Muscle of leg (tissue), 11 donors: ENCODE measurements around the gene SDCBP2. TPM values are rescaled to one million over a fixed set of nuclear protein-coding genes. Genes with fewer than 3 reads are reported as not detected.
"Not testable (repeated sequence)": the region's sequence is repeated elsewhere in the genome, so short reads cannot be mapped to it uniquely, and the experiment has no call there.

ENCODE experiments used
- DNase-seq: peaks from one replicate; pipeline ENCODE4 v3.0.0; 2013
- H3K27ac ChIP-seq: one replicate; pipeline ENCODE4 v1.5.1; 2013; ENCODE audit warnings: mild to moderate bottlenecking, low read length, control low read depth
- H3K27me3 ChIP-seq: one replicate; pipeline ENCODE4 v1.6.1; 2013; ENCODE audit warnings: low read length; ENCODE audit not compliant: control insufficient read depth, insufficient read depth
- H3K36me3 ChIP-seq: one replicate; pipeline ENCODE4 v1.6.1; 2013; ENCODE audit warnings: low read length; ENCODE audit not compliant: control insufficient read depth, insufficient read depth
- H3K4me1 ChIP-seq: one replicate; pipeline ENCODE4 v1.6.1; 2013; ENCODE audit warnings: low read length; ENCODE audit not compliant: control insufficient read depth, insufficient read depth
- H3K4me3 ChIP-seq: one replicate; pipeline ENCODE4 v1.5.1; 2013; ENCODE audit warnings: low read length, control low read depth
- H3K9me3 ChIP-seq: replicated peaks from 2 replicates; pipeline ENCODE4 v1.6.1; 2013; ENCODE audit warnings: low read depth, low read length; ENCODE audit not compliant: control insufficient read depth
- WGBS: methylation state at CpG from one replicate; pipeline ENCODE4 v1.1.5; 2013; ENCODE audit warnings: missing lambda C conversion rate; ENCODE audit not compliant: insufficient coverage; 5-methylcytosine and 5-hydroxymethylcytosine counted together
- polyA plus RNA-seq, 8 donors: library from polyadenylated mRNA; unstranded; fragments of 120-200 nt; gene quantifications; one replicate each; pipeline versions ENCODE4 v1.2.1 to v1.2.3, GENCODE V29; 2013; ENCODE audit warnings: inconsistent platforms in 1 of 8, low replicate concordance in 1 of 8; ENCODE audit not compliant: insufficient read length in 8 of 8, insufficient read depth in 1 of 8
- total RNA-seq: library from RNA; stranded (reverse); fragments of 120-200 nt; gene quantifications from one replicate; pipeline ENCODE4 v1.2.4, GENCODE V29; 2013

The SDCBP2 gene
- total and polyA plus RNA-seq, 9 donors: 1.5 to 6.2 (median 1.8) TPM

DNA sequence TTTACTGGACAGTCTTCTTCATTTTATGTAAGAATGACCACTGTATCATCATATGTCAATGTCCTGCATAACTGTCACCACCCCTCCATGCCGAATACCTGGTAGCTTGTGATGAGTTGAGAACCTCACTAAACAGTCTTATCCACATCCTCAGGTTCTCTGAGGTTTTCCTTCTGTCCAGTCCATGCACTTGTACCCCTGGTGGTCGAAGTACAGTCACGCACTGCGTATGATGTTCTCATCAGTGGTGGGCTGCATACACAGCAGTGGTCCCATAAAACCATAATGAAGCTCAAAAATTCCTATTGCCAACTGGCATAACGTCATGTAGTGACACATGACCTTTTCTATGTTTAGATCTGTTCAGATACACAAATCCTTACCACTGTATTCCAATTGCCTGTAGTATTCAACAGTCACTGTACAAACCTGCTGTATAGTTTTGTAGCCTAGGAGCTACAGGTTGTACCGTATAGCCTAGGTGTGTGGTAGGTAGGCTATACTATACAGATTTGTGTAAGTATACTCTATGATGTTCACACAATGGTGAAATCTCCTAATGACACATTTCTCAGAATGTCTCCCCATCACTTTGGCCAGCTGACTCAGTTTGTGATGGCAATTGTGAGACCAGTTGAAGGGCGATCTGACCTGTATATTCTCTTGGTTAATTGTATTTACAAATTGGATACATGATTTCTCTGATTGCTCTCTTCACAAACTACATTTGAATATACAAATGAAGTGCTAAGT, 31.3 kb upstream of the SDCBP2 start:
- peaks cover 32% of the 10 kb centered on the region for H3K36me3 ChIP-seq
- no peaks in the 10 kb centered on the region for H3K4me1 ChIP-seq
- no peak overlapping the region for H3K4me3 ChIP-seq
- no peaks in the 10 kb centered on the region for H3K9me3 ChIP-seq
- H3K27me3 ChIP-seq: no peaks in the 10 kb centered on the region
- WGBS: 79% methylated on average over 3 of the region's 7 CpGs
- no peak overlapping the region for H3K27ac ChIP-seq
- DNase-seq: no peak

DNA sequence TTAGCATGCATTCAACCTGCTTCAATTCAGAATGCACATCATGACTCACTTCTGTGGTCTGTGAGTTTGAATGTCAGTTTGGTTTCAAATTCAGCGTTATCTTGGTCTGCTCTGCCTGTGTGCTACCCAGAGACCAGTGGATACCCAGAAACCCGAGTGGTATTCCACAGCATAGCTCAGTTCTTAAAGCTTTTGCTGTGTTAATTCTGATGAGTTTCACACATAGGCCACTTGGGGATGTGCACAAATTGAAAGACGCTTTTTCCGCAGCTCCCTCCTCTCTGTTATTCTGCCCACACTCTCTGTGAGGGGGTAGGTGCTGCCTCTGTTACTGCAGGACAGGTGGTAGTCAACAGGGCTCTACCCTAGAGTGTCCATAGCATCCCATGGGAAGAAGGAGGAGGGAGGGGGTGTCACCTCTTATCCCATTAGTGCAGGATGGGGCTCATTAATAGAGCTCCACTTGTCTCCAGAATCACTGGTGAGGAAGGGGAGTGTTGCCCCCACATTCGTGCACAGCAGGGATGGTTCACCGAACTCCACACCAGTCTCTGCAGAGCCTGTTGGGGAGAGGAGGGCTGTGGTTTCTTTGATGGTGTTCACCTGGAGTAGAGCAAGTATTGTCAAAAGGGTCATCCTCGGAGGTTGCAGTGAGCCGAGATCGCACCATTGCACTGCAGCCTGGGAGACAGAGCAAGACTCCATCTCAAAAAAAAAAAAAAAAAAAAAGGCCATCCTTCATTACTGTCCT, 29.2 kb upstream of the SDCBP2 start:
- no peak overlapping the region for H3K4me3 ChIP-seq
- peaks cover 46% of the 10 kb centered on the region for H3K36me3 ChIP-seq
- peaks cover 5% of the 10 kb centered on the region for H3K9me3 ChIP-seq
- WGBS: 88% methylated on average over 4 of the region's 9 CpGs
- H3K27ac ChIP-seq: no peak overlapping the region
- DNase-seq: no peak
- no peaks in the 10 kb centered on the region for H3K27me3 ChIP-seq
- no peaks in the 10 kb centered on the region for H3K4me1 ChIP-seq

DNA sequence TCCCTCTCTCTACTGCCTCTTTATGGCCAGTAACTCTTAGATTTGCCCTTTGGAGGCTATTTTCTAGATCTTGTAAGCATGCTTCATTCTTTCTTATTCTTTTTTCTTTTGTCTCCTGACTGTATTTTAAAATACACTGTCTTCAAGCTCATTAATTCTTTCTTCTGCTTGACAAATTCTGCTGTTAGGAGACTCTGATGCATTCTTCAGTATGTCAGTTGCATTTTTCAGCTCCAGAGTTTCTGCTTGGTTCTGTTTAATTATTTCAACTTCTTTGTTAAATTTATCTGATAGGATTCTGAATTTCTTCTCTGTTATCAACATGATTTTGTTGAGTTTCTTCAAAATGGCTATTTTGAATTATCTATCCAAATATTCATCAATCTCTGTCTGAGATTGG, 25.0 kb upstream of the SDCBP2 start:
- no peak overlapping the region for H3K4me3 ChIP-seq
- H3K9me3 ChIP-seq: peaks cover 10% of the 10 kb centered on the region
- H3K36me3 ChIP-seq: peaks cover 28% of the 10 kb centered on the region
- no peaks in the 10 kb centered on the region for H3K27me3 ChIP-seq
- no peak for DNase-seq
- no peak overlapping the region for H3K27ac ChIP-seq
- H3K4me1 ChIP-seq: no peaks in the 10 kb centered on the region

DNA sequence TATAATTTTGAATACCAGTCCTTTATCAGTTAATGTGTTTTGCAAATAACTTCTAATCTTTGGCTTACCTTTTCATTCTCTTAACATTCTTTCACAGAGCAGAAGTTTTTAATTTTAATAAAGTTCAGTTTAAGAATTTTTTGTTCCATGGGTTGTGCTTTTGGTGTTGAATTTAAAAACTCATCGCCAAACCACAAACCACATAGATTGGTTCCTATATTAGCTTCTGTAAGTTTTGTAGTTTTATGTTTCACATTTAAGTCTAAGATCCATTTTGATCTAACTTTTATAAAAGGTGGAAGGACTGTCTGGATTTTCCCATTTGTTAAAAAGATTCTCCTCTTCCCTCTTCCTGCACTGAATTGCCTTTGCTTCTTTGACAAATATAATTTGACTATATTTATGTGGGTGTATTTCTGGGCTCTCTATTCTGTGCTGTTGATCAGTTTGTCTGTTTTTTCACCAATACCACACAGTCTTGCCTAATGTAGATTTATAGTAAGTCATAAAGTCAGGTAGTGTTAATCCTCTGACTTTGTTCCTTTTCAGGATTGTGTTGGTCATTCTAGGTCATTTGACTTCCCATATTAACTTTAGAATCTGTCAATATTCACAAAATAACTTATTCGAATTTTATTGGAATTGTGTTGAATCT, 17.5 kb upstream of the SDCBP2 start:
- peaks cover 7% of the 10 kb centered on the region for H3K9me3 ChIP-seq
- DNase-seq: no peak
- H3K27ac ChIP-seq: no peak overlapping the region
- H3K4me3 ChIP-seq: no peak overlapping the region
- no peaks in the 10 kb centered on the region for H3K27me3 ChIP-seq
- no CpG with 5 or more reads among the region's 2 CpGs for WGBS
- no peaks in the 10 kb centered on the region for H3K36me3 ChIP-seq
- H3K4me1 ChIP-seq: peaks cover 5% of the 10 kb centered on the region

DNA sequence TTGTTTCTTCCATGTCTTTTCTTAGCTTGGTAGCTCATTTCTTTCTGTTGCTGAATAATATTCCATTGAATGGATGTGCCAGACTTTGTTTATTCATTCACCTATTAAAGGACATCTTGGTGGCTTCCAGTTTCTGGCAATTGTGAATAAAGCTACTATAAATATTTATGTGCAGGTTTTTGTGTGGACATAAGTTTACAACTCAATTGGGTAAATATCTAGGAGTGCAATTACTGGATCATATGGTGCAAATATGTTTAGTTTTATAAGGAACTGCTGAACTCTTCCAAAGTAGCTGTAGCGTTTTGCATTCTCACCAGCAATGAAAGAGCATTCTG, 16.8 kb upstream of the SDCBP2 start:
- Histone ChIP-seq H3K4me3 (no peak overlapping the region), H3K4me1 (peaks cover 5% of the 10 kb centered on the region), H3K9me3 (peaks cover 7% of the 10 kb centered on the region), H3K27me3 (no peaks in the 10 kb centered on the region), H3K27ac (no peak overlapping the region), H3K36me3 (no peaks in the 10 kb centered on the region)
- no peak for DNase-seq
- no CpG with 5 or more reads among the region's 1 CpG for WGBS

DNA sequence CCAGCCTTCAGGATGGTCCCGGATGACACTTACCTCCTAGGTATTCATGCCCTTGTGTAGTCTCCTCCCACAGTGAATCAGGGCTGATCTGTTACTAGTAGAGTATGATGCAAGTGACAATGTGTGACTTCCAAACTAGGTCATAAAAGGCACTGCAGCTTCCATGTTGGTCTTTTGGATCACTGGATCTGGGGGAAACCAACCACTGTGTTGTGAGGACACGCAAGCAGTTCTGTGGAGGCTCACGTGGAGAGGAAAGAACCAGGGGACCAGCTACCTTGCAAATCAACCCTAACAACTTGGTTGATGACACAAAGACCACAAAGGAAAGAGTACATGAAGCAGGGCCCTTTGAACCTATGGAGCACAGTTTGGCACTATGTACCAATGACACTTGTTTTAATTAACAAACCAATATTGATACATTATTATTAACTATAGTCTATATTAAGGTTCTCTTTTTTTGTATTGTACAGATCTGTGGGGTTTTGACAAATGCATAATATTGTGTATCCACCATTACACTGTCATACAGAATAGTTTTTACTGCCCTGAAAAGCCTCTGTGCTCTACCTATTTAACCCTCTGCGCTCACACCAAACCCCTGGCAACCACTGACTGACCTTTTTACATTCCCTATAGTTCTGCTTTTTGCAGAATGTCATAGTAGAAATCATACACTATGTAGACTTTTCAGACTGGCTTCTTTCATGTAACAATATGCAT, 16.3 kb upstream of the SDCBP2 start:
- Histone ChIP-seq H3K4me3 (no peak overlapping the region), H3K27ac (no peak overlapping the region), H3K27me3 (no peaks in the 10 kb centered on the region), H3K9me3 (peaks cover 7% of the 10 kb centered on the region), H3K36me3 (no peaks in the 10 kb centered on the region), H3K4me1 (peaks cover 5% of the 10 kb centered on the region)
- 100% methylated on average over 1 of the region's 4 CpGs for WGBS
- DNase-seq: no peak

DNA sequence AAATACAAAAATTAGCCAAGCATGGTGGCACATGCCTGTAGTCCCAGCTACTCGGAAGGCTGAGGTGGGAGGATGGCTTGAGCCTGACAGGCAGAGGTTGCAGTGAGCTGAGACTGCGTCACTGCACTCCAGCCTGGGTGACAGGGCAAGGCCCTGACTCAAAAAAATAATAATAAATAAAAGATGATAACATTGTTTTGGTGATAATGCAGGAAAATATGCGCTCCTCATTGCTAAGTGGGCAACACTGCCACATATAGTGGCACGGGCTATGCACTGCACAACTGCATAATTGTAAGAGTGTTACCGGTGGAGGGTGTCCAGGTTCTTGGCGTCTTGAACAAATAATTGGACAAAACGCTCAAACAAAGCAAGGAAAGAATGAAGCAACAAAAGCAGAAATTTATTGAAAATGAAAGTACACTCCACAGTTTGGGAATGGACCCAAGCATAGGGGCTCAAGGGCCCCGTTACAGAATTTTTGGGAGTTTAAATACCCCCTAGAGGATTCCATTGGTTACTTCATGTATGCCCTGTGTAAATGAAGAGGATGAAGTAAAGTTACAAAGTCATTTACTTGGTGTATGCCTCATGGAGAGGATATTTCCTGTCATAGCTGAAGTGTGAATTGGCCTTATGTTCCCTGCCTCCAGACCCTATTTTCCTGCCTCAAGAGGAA, 14.6 kb upstream of the SDCBP2 start:
- H3K9me3 ChIP-seq, H3K27me3 ChIP-seq, H3K4me1 ChIP-seq, H3K36me3 ChIP-seq, H3K27ac ChIP-seq, H3K4me3 ChIP-seq, DNase-seq: not testable (repeated sequence)
- WGBS: 91% methylated on average over 6 of the region's 8 CpGs

DNA sequence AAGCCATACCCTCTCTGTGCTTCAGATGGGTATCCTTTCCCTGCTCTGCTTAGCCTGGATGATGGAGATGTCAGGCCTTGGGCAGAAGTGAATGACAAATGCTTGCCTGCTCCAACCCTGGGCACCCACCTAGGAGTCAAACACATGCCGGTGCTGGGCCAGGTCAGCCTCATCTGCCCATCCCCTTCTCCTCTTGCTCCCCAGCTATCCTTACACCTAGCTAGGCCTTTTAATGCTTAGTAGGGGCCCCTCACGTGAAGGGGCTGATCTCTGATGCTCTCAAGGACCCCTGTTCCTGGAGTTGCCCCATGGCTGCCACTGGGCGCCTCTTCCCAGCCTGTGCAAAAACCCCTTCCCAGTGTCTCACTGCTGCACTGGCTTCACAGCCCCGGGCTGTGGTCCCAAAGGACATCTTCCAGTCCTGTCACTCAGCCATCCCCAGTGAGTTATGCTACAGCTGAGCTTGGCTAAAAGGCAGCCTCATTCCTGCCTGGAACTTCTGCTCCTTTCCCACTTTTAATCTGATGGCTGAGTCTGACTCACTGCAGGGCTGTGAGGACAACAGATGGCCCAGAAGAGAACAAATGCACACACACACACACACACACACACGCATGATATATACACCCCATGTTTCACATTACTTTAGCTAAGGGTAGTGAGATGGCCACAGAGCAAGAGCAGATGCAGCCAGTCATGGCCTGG, 12.8 kb upstream of the SDCBP2 start:
- DNase-seq: no peak
- no peak overlapping the region for H3K27ac ChIP-seq
- H3K27me3 ChIP-seq: no peaks in the 10 kb centered on the region
- 78% methylated on average over 4 of the region's 5 CpGs for WGBS
- no peaks in the 10 kb centered on the region for H3K9me3 ChIP-seq
- H3K36me3 ChIP-seq: no peaks in the 10 kb centered on the region
- no peak overlapping the region for H3K4me3 ChIP-seq
- peaks cover 11% of the 10 kb centered on the region for H3K4me1 ChIP-seq

DNA sequence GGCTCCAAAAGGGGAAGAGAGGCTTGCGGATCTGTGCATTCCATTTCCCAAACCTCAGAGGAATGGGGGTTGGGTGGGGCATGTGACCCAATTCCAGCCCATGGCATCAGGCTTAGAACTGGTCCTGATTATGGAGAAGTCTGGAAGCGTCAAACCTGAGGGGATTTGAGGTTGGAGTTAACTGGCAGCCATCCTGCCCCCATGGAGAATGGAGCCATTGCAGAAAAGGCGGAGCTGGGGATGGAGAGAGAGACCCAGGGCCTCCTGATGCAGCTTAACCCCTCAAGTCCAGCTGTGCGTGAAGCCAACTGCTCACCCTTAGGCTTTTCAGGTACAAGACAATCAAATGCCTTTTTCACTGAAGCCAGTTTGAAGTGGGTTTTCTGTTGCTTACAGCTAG, 9.9 kb upstream of the SDCBP2 start:
- peaks cover 11% of the 10 kb centered on the region for H3K4me1 ChIP-seq
- H3K36me3 ChIP-seq: peaks cover 6% of the 10 kb centered on the region
- H3K4me3 ChIP-seq: no peak overlapping the region
- H3K27ac ChIP-seq: no peak overlapping the region
- H3K9me3 ChIP-seq: no peaks in the 10 kb centered on the region
- H3K27me3 ChIP-seq: no peaks in the 10 kb centered on the region
- DNase-seq: no peak
- 81% methylated on average over 2 of the region's 4 CpGs for WGBS
